K562 (cell line): ENCODE data around the gene SLC33A1. TPM values are rescaled to one million over a fixed set of nuclear protein-coding genes. Genes with fewer than 3 reads are reported as not detected.

ENCODE experiments used
- CEBPB ChIP-seq: fragments of 450-650 bp; IDR thresholded peaks from 2 replicates; pipeline ENCODE4 v1.6.1; 2016; ENCODE audit warnings: missing genetic modification characterization, missing compliant biosample characterization
- CTBP1 ChIP-seq: fragments of 450-650 bp; IDR thresholded peaks from 2 replicates; pipeline ENCODE4 v1.6.1; 2016; ENCODE audit warnings: borderline replicate concordance
- CTCFL ChIP-seq: IDR thresholded peaks from 2 replicates; pipeline ENCODE4 v1.6.1; 2011; ENCODE audit warnings: borderline replicate concordance, low read depth, mild to moderate bottlenecking, moderate library complexity, low read length; ENCODE audit not compliant: insufficient read depth, poor library complexity, severe bottlenecking
- HBP1 ChIP-seq: fragments of 450-650 bp; formaldehyde crosslinking; IDR thresholded peaks from 2 replicates; pipeline ENCODE4 v1.4.0; 2022; ENCODE audit warnings: missing genetic modification characterization
- HCFC1 ChIP-seq: IDR thresholded peaks from 2 replicates; pipeline ENCODE4 v1.6.1; 2012; ENCODE audit warnings: low read depth, low read length, improper control_type of control experiment
- KAT8 ChIP-seq: fragments of 450-650 bp; IDR thresholded peaks from 2 replicates; pipeline ENCODE4 v1.6.1; 2016; ENCODE audit warnings: low read depth, mild to moderate bottlenecking
- KDM5B ChIP-seq: fragments of 200-600 bp; sonication (generic); IDR thresholded peaks from 2 replicates; pipeline ENCODE4 v1.6.1; 2012; ENCODE audit warnings: low read depth, mild to moderate bottlenecking, moderate library complexity, low read length, control low read depth, inconsistent platforms; ENCODE audit not compliant: insufficient replicate concordance
- MIER1 ChIP-seq: fragments of 450-650 bp; IDR thresholded peaks from 2 replicates; pipeline ENCODE4 v1.6.1; 2016; ENCODE audit warnings: antibody characterized with exemption, mild to moderate bottlenecking, low read depth
- NCOA1 ChIP-seq: fragments of 450-650 bp; IDR thresholded peaks from 2 replicates; pipeline ENCODE4 v1.6.1; 2016; ENCODE audit warnings: low read depth
- NFE2 ChIP-seq: IDR thresholded peaks from 2 replicates; pipeline ENCODE4 v1.6.1; 2014; ENCODE audit warnings: antibody characterized with exemption, low read depth
- NR1H2 ChIP-seq: sonication (generic); formaldehyde crosslinking; IDR thresholded peaks from 2 replicates; pipeline ENCODE4 v1.4.0; 2020; ENCODE audit warnings: mild to moderate bottlenecking, missing genetic modification reagents
- OTX1 ChIP-seq: fragments of 450-650 bp; formaldehyde crosslinking; IDR thresholded peaks from 2 replicates; pipeline ENCODE4 v1.4.0; 2022; ENCODE audit warnings: mild to moderate bottlenecking
- PRPF4 ChIP-seq: fragments of 200-400 bp; formaldehyde crosslinking; IDR thresholded peaks from one replicate; pipeline ENCODE4 v1.6.1; 2017; ENCODE audit warnings: low read length, low read depth, mild to moderate bottlenecking; ENCODE audit not compliant: insufficient read depth, poor library complexity, severe bottlenecking
- PTTG1 ChIP-seq: fragments of 450-650 bp; IDR thresholded peaks from 2 replicates; pipeline ENCODE4 v1.6.1; 2016; ENCODE audit warnings: low read depth, mild to moderate bottlenecking, missing genetic modification characterization, missing compliant biosample characterization
- RBM34 ChIP-seq: fragments of 200-400 bp; formaldehyde crosslinking; IDR thresholded peaks from 2 replicates; pipeline ENCODE4 v1.6.1; 2018; ENCODE audit warnings: low read length, borderline replicate concordance; ENCODE audit not compliant: insufficient read depth
- TSC22D4 ChIP-seq: fragments of 450-650 bp; IDR thresholded peaks from 2 replicates; pipeline ENCODE4 v1.6.1; 2016; ENCODE audit warnings: missing genetic modification characterization, missing biosample characterization, control low read depth
- ZNF518B ChIP-seq: fragments of 250-450 bp; sonication (Bioruptor Pico); IDR thresholded peaks from 2 replicates; pipeline ENCODE4 v1.5.0; 2021; ENCODE audit warnings: mild to moderate bottlenecking, moderate library complexity
- polyA plus RNA-seq, 8 experiments: library from polyadenylated mRNA; depleted of rRNA in 4 of 8; stranded (reverse) in 5 of 8; unstranded in 3 of 8; fragments of >200 nt; fragmentation: Nextera tagmentation in 2 of 8; fragmentation: Illumina TruSeq in 1 of 8; extraction: Ambion mirVana in 2 of 8; extraction: Trizol in 1 of 8; gene quantifications; 2 replicates each; pipeline versions ENCODE4 v1.2.1 to v1.2.3, GENCODE V29; 2011 to 2014; ENCODE audit warnings: inconsistent platforms in 1 of 8, missing spikeins in 1 of 8
- total RNA-seq, 7 experiments: library from RNA; depleted of rRNA in 6 of 7; stranded (reverse); fragments of >200 nt in 6 of 7; fragmentation: Illumina TruSeq in 2 of 7; extraction: Trizol in 2 of 7; gene quantifications; 2 replicates each; pipeline versions ENCODE4 v1.2.1 to v1.2.3, GENCODE V29; 2011 to 2021; ENCODE audit warnings: low replicate concordance in 1 of 7
- TF ChIP-seq, protein P1 (sequence below), 2 experiments: IDR thresholded peaks; 2 replicates each; pipeline ENCODE4 v1.6.1; 2011; ENCODE audit warnings: borderline replicate concordance in 1 of 2, control low read depth in 1 of 2, low read depth in 1 of 2, low read length in 1 of 2, mild to moderate bottlenecking in 1 of 2, mixed read lengths in 1 of 2, moderate library complexity in 1 of 2; ENCODE audit not compliant: insufficient read depth in 1 of 2, insufficient read length in 1 of 2, poor library complexity in 1 of 2, severe bottlenecking in 1 of 2; ENCODE audit errors: extremely low read depth in 1 of 2
- TF ChIP-seq, protein P2 (sequence below): fragments of 250-450 bp; sonication (Bioruptor Pico); IDR thresholded peaks from 2 replicates; pipeline ENCODE4 v1.8.0; 2021; ENCODE audit warnings: borderline replicate concordance, mild to moderate bottlenecking, moderate library complexity; ENCODE audit not compliant: poor library complexity, severe bottlenecking

SLC33A1 gene
- total and polyA plus RNA-seq, 9 of the 15 experiments (the other 6 are each of a cell fraction or from before 2014, with no cell fraction given): 6.2 to 26.8 (median 19.6) TPM

GRCh38 chr3:155890671-155891190 is 36.5 kb upstream of the SLC33A1 start (continued):
- no peak for TF ChIP-seq ZNF518B (CRISPR knock-in tag)
- no peak for TF ChIP-seq PTTG1 (tag)
- peak; percentile 83 for TF ChIP-seq NFE2
- no peak for TF ChIP-seq CTCFL
- TF ChIP-seq HCFC1: no peak
- TF ChIP-seq NR1H2: no peak
- no peak for TF ChIP-seq MIER1
- TF ChIP-seq CTBP1: no peak
- no peak for TF ChIP-seq RBM34
- TF ChIP-seq OTX1 (CRISPR knock-in tag): no peak
- no peak for TF ChIP-seq HBP1 (CRISPR knock-in tag)
- peak; percentile 61; the same call in 1 of the 2 replicates for TF ChIP-seq CEBPB (tag)
- TF ChIP-seq, protein P1, sequence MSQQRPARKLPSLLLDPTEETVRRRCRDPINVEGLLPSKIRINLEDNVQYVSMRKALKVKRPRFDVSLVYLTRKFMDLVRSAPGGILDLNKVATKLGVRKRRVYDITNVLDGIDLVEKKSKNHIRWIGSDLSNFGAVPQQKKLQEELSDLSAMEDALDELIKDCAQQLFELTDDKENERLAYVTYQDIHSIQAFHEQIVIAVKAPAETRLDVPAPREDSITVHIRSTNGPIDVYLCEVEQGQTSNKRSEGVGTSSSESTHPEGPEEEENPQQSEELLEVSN (IDR thresholded peaks at IDR 0.05; ENCODE audit: borderline replicate concordance in 1 of 2, extremely low read depth in 1 of 2, insufficient read depth in 1 of 2, insufficient read length in 1 of 2, low read depth in 1 of 2, low read length in 1 of 2, poor library complexity in 1 of 2, severe bottlenecking in 1 of 2): no peak
- no peak for TF ChIP-seq PRPF4
- no peak for TF ChIP-seq KDM5B
- TF ChIP-seq KAT8: no peak
- TF ChIP-seq, protein P2, sequence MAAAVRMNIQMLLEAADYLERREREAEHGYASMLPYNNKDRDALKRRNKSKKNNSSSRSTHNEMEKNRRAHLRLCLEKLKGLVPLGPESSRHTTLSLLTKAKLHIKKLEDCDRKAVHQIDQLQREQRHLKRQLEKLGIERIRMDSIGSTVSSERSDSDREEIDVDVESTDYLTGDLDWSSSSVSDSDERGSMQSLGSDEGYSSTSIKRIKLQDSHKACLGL (CRISPR knock-in tag): no peak
- no peak for TF ChIP-seq TSC22D4 (tag)
- TF ChIP-seq NCOA1: peak; percentile 52; the same call in 1 of the 2 replicates
